Activated T-cell treated with anti-CD3 and anti-CD28 coated beads, Interleukin-2, amount 50 U/mL, for 4 hours (primary cell): ENCODE measurements around the gene NUP43. TPM values are rescaled to one million over a fixed set of nuclear protein-coding genes. Genes with fewer than 3 reads are reported as not detected.
"Not testable (repeated sequence)": the region's sequence is repeated elsewhere in the genome, so short reads cannot be mapped to it uniquely, and the experiment has no call there.

Experiments
- ATAC-seq, 2 donors: fragments of 200-7000 bp; cut with Tn5 transposase; one replicate each; pipeline ENCODE4 v1.10.0; 2021
- DNase-seq: peaks from one replicate; pipeline ENCODE4 v3.0.0-alpha.2; 2020
- H3K27me3 Mint-ChIP-seq: one replicate; pipeline ENCODE4 v1.8.0; 2021; ENCODE audit warnings: low read depth, mixed read lengths
- H3K36me3 Mint-ChIP-seq: one replicate; pipeline ENCODE4 v1.8.0; 2022; ENCODE audit warnings: mixed read lengths; ENCODE audit not compliant: insufficient read depth
- H3K4me1 Mint-ChIP-seq: one replicate; pipeline ENCODE4 v1.8.0; 2021; ENCODE audit warnings: low read depth, mixed read lengths
- H3K4me3 Mint-ChIP-seq: one replicate; pipeline ENCODE4 v1.8.0; 2021; ENCODE audit warnings: mild to moderate bottlenecking, moderate library complexity, mixed read lengths
- H3K9me3 Mint-ChIP-seq: one replicate; pipeline ENCODE4 v1.8.0; 2021; ENCODE audit warnings: mixed read lengths
- total RNA-seq, 3 donors: library from RNA; stranded (reverse); gene quantifications; one replicate each; pipeline ENCODE4 v1.2.1, GENCODE V29; 2021

Gene NUP43
- total RNA-seq, 3 donors from 2014 or later: 54.1 to 67.1 (median 62.8) TPM

- no peaks in the 10 kb centered on the region for H3K36me3 Mint-ChIP-seq
- DNase-seq (no peak), ATAC-seq (no peak)
- H3K4me3 Mint-ChIP-seq: no peak overlapping the region
- no peaks in the 10 kb centered on the region for H3K9me3 Mint-ChIP-seq
- H3K27me3 Mint-ChIP-seq: no peaks in the 10 kb centered on the region
- peaks cover 20% of the 10 kb centered on the region for H3K4me1 Mint-ChIP-seq
Measured at GRCh38 chr6:149754548-149754947, 8.2 kb upstream of the NUP43 start.

GRCh38 chr6:149753374-149753637 is 7.0 kb upstream of the NUP43 start:
- peaks cover 21% of the 10 kb centered on the region for H3K4me1 Mint-ChIP-seq
- H3K36me3 Mint-ChIP-seq: not testable (repeated sequence)

GRCh38 chr6:149752600-149753373 is 6.5 kb upstream of the NUP43 start:
- no peaks in the 10 kb centered on the region for H3K36me3 Mint-ChIP-seq
- H3K4me1 Mint-ChIP-seq: peaks cover 21% of the 10 kb centered on the region
- no peak overlapping the region for H3K4me3 Mint-ChIP-seq
- H3K27me3 Mint-ChIP-seq: no peaks in the 10 kb centered on the region
- DNase-seq (no peak), ATAC-seq (no peak)
- no peaks in the 10 kb centered on the region for H3K9me3 Mint-ChIP-seq

More at GRCh38 chr6:149753374-149753637, 7.0 kb upstream of the NUP43 start:
- not testable (repeated sequence) for H3K9me3 Mint-ChIP-seq, H3K27me3 Mint-ChIP-seq, DNase-seq, ATAC-seq, H3K4me3 Mint-ChIP-seq

DNA sequence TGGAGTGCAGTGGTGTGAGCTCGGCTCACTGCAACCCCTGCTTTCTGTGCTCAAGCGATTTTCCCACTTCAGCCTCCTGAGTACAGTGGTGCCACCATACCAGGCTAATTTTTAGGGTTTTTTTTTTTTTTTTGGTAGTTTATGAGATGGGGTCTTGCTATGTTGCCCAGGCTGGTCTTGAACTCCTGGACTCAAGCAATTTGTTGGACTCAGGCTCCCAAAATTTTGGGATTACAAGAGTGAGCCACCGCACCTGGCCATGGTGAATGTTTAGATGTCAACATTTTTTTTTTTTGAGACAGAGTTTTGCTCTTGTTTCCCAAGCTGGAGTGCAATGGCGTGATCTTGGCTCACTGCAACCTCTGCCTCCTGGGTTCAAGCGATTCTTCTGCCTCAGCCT is 5.6 kb upstream of the NUP43 start:
- not testable (repeated sequence) for ATAC-seq, DNase-seq, H3K27me3 Mint-ChIP-seq, H3K9me3 Mint-ChIP-seq, H3K36me3 Mint-ChIP-seq
- Mint-ChIP-seq H3K4me3 (peak overlapping the region; percentile 19), H3K4me1 (peaks cover 25% of the 10 kb centered on the region)

DNA sequence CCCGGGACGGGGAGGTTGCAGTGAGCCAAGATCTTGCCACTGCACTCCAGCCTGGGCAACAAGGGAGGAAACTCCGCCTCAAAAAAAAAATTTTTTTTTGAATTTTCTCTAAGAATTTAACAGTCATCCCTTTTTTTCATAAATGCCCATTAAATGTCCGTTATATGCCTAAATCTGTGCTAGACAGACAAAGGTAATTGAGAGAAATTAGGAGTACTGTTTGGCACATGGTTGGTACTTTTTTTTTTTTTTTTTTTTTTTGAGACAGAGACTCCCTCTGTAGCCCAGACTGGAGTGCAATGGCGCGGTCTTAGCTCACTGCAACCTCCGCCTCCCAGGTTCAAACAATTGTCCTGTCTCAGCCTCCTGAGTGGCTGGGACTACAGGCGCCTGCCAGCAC is 4.9 kb upstream of the NUP43 start:
- no peaks in the 10 kb centered on the region for H3K36me3 Mint-ChIP-seq
- ATAC-seq (no peak), DNase-seq (no peak)
- H3K9me3 Mint-ChIP-seq: no peaks in the 10 kb centered on the region
- peak overlapping the region; percentile 89 for H3K4me3 Mint-ChIP-seq
- no peaks in the 10 kb centered on the region for H3K27me3 Mint-ChIP-seq
- peaks cover 31% of the 10 kb centered on the region for H3K4me1 Mint-ChIP-seq

- Mint-ChIP-seq H3K27me3 (no peaks in the 10 kb centered on the region), H3K4me3 (peak overlapping the region; percentile 89), H3K4me1 (peaks cover 31% of the 10 kb centered on the region), H3K36me3 (no peaks in the 10 kb centered on the region), H3K9me3 (no peaks in the 10 kb centered on the region)
- ATAC-seq (peak; percentile 49 to 59), DNase-seq (peak; percentile 27)
Measured at GRCh38 chr6:149750136-149750609, 3.8 kb upstream of the NUP43 start.

DNA sequence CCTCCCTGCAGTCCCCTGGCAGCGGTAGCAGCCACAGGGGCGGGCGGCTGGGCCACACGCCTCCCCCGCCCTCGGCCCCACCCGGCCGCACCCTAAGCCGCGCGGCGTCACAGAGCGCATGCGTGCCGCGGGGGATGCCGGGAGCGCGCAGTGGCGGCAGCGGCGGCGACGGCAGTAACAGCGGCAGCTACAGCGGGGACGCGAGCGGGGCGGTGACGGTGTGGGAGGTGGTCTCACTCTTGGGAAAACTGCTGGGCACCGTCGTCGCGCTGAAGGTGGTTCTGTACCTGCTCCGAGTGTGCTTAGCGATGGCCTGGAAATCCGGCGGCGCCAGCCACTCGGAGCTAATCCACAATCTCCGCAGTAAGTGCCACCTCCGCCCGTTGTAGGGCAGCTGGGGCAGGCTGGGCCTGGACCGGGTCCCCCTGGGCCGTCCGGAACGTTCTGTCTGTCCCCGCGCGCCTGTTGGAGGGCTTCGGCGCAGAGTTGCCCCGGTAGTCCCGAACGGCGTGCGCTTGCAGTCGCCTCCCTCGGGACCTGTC is 3.3 kb upstream of the NUP43 start, which contains the start of gene PCMT1:
PCMT1 (plus strand) TSS at position 148 of the 542 bp plus-strand sequence; CDS start at position 309, 161 bp downstream.
- Mint-ChIP-seq H3K36me3 (no peaks in the 10 kb centered on the region), H3K4me1 (peaks cover 31% of the 10 kb centered on the region), H3K27me3 (no peaks in the 10 kb centered on the region), H3K4me3 (peak within 1 kb of the TSS; percentile 89), H3K9me3 (no peaks in the 10 kb centered on the region)
- peak; percentile 80 to 82 for ATAC-seq
- peak; percentile 84 for DNase-seq

DNA sequence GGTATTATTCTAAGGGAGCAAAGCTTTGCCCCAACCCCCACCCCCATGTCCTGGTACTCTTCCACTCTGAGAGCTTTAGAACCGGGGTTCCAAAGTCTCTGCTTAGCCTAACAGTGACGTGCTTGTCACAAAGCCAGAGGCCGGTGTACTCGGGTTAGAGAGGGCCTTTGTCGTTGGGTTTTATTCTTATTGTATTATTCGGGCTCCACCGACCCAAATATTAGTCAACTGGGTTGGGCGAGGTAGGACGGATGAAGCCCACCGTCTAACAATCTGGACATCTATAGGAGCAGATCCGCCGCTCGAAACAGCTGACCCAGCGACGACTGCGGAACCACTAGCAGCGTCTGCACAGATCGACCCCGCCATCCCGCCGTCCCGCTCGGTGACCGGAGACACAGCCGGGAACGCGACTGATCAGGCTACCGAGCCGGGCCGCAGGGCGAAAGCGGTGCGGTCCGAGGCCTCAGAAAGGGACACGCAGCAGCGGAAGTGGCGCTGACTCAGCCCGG is 2.8 kb upstream of the NUP43 start:
- Mint-ChIP-seq H3K4me1 (peaks cover 31% of the 10 kb centered on the region), H3K4me3 (peak overlapping the region; percentile 89)
- not testable (repeated sequence) for DNase-seq, H3K36me3 Mint-ChIP-seq, ATAC-seq, H3K27me3 Mint-ChIP-seq, H3K9me3 Mint-ChIP-seq

DNA sequence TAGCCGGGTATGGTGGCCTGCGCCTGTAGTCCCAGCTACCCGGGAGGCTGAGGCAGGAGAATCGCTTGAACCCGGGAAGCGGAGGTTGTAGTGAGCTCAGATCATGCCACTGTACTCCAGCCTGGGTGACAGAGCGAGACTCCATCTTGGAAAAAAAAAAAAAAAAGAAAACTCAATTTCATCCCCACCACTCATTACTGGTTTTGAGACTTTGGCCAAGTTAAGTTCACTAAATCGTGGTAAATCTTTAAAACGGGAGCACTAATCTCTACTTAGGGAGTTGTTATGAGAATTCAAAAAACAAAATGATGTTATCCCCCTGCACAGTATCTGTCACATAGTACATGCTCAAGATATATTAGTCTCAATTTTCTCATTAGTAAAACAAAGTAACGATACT is 1.1 kb downstream of the NUP43 start:
- peaks cover 19% of the 10 kb centered on the region for H3K4me1 Mint-ChIP-seq

GRCh38 chr6:149734915-149735314 is 11.4 kb downstream of the NUP43 start:
- ATAC-seq: no peak
- Mint-ChIP-seq H3K4me3 (no peak overlapping the region), H3K9me3 (no peaks in the 10 kb centered on the region), H3K4me1 (no peaks in the 10 kb centered on the region), H3K27me3 (no peaks in the 10 kb centered on the region), H3K36me3 (peaks cover 16% of the 10 kb centered on the region)
- no peak for DNase-seq

More for the DNA sequence above, 1.1 kb downstream of the NUP43 start:
- not testable (repeated sequence) for H3K27me3 Mint-ChIP-seq, H3K9me3 Mint-ChIP-seq, ATAC-seq, DNase-seq, H3K36me3 Mint-ChIP-seq
- H3K4me3 Mint-ChIP-seq: peak overlapping the region; percentile 99

GRCh38 chr6:149733089-149733720 is 13.1 kb downstream of the NUP43 start:
- H3K27me3 Mint-ChIP-seq: no peaks in the 10 kb centered on the region
- H3K36me3 Mint-ChIP-seq: peaks cover 16% of the 10 kb centered on the region
- peaks cover 11% of the 10 kb centered on the region for H3K4me1 Mint-ChIP-seq
- H3K4me3 Mint-ChIP-seq: no peak overlapping the region
- H3K9me3 Mint-ChIP-seq: no peaks in the 10 kb centered on the region
- no peak for DNase-seq
- ATAC-seq: no peak

- H3K4me1 Mint-ChIP-seq: peaks cover 16% of the 10 kb centered on the region
- H3K36me3 Mint-ChIP-seq: peaks cover 21% of the 10 kb centered on the region
- ATAC-seq: no peak
- H3K27me3 Mint-ChIP-seq: no peaks in the 10 kb centered on the region
- H3K4me3 Mint-ChIP-seq: no peak overlapping the region
- no peaks in the 10 kb centered on the region for H3K9me3 Mint-ChIP-seq
- no peak for DNase-seq
Measured at GRCh38 chr6:149729824-149730223, 16.5 kb downstream of the NUP43 start.

- DNase-seq (no peak), ATAC-seq (no peak)
- H3K36me3 Mint-ChIP-seq: peaks cover 25% of the 10 kb centered on the region
- no peaks in the 10 kb centered on the region for H3K9me3 Mint-ChIP-seq
- peaks cover 19% of the 10 kb centered on the region for H3K4me1 Mint-ChIP-seq
- no peaks in the 10 kb centered on the region for H3K27me3 Mint-ChIP-seq
- H3K4me3 Mint-ChIP-seq: no peak overlapping the region
Measured at GRCh38 chr6:149728499-149729234, 17.7 kb downstream of the NUP43 start.
